Islet precursor cell (in vitro differentiated cells): ENCODE results near the gene GBX2.

Experiments
- DNase-seq: peaks from one replicate; pipeline ENCODE4 v3.0.0-alpha.2; 2018

GBX2 gene

DNA sequence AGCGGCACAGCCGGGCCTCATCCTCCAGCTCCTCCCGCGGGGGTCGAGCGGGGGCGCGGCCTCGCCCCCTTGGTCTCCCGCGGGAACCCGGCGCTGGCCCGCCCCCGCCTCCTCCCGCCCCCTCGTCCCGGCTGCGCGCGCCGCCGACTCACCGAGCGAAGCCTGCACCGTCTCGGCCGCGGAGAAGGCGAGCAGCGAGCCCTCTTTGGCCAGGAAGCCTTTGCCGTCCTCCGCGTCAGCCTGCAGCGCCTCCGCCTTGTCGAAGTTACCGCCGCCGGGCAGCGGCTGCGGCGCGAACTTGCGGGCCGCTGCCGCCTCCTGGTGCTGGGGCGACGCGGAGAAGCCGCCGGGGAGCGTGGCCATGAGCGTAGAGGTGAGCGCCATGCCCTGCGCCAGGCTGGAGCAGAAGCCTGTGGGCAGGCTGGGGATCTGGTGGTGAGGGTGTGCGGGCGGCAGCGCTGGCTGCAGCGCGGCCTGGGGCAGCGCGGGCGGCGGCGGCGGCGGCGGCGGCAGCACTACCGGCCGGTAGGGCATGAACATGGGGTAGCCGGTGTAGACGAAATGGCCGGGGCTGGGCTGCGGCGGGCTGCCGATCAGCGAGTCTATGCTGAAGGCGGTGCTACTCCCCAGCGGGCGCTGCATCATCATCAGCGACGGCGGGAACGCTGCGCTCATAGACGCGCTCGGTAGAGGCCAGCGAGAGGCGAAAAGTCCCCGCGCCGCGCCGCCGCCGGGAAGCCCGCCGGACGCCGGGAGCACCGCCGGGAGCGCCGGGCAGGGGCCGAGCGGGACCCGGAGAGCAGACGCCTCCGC, 683 bp downstream of the GBX2 start:
- peak; percentile 81 for DNase-seq

- peak; percentile 58 for DNase-seq
These were observed 1.3 kb downstream of the GBX2 start for GRCh38 chr2:236166796-236167296.

GRCh38 chr2:236165842-236166795, 2.1 kb downstream of the GBX2 start:
- DNase-seq = peak; percentile 77

GRCh38 chr2:236164925-236165841, 3.0 kb downstream of the GBX2 start:
- no peak for DNase-seq

DNA sequence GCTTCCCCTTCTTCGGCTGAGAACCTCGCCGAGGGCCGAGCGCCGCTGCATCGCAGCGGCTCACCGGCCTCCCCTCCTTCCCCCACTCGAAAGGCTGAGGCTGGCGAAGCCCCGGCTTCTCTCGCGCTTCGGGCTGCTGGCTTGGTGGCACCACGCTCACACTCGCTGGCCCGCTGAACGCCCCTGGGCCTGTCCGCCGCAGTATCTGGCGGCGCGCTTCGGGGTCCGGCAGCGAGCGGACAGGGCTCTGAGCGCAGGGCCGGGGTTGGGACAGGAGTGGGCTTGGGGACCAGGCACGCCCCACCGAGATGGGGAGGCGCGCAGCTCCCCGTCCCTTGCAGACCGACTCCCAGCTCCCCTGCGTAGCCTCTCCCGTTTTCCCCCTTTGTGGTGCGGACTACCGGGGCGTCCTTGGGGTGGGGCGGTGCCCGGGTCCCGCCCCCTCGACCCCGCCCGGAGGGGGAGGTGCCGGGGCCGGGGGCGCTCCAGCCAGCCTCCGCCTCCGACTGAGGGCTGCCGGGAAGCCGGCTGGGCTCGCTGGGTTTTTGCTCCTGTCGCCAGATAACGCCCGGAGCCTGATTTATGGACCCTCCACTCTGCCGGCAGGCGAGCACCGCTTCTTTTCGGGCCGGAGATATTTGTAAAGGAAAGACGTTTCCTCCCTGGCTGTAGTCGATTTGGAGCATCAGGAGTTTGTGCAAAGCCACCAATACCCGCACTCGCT, 3.8 kb downstream of the GBX2 start:
- DNase-seq = peak; percentile 79

GRCh38 chr2:236163471-236164200, 4.5 kb downstream of the GBX2 start:
- peak; percentile 57 for DNase-seq

GRCh38 chr2:236162882-236163470, 5.2 kb downstream of the GBX2 start:
- no peak for DNase-seq

GRCh38 chr2:236162031-236162845, 5.9 kb downstream of the GBX2 start:
- peak; percentile 72 for DNase-seq

- DNase-seq = no peak
These were observed 6.7 kb downstream of the GBX2 start for GRCh38 chr2:236161531-236161930.

- no peak for DNase-seq
These were observed 7.1 kb downstream of the GBX2 start for GRCh38 chr2:236161082-236161462.

- DNase-seq = no peak
These were observed 7.7 kb downstream of the GBX2 start for GRCh38 chr2:236160366-236161081.

DNA sequence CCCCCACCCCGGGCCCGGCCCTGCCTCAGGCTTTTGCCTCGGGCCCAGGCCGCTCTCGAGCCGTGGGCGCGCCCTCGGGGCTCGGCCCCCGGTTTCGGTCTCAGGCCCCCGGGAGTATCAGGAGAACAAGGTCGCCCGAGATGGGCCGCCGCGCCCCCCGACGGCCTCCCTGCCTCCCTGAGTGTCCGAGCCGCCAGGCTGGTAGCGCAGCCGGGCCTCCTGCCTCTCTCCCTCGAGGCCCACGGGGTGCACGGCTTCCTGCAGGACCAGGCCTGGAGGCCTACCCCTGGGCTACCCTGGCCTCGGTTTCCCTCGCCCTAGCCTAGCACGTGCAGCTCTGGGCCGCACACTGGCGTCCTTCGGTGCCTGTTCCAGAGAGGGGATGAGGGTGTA, 8.4 kb downstream of the GBX2 start:
- no peak for DNase-seq

DNA sequence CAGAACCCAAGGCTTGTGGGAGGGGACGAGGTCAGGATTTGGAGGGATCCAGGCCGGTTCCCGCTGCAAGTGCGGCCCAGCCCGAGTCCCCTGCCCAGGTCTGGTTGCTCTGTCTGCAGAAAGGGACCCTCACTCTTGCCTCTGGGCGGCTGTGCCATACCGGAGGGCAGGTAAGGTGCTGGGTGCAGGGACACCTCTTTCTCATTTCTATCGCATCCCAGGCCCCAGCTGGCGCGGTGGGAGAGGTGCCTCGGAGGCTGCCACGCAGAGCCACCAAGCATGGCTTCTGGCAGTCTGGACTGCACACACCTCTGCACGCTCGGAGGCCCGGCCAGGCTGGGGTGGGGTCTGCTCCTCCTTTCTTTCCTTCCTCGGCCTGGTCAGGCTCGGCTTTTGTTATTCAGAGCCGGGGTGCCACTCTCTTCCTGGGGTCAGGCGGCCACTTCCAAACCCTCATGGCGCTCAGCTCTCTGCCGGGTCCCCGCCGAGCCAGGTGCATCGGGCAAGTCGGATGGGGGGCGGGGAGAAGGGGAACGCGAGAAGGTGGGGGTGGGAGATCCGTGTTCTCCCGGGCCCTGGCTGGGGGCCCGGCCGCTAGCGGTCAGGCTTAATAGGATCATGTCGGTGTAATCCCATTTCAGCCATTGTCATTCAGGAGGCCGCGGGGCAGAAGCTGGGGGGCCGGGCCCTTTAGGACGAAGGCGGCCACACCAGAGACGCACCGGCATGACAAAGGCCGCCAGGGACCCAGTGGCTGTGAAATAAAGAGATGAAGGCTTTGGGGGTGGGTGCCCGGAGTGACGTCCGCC, 9.0 kb downstream of the GBX2 start:
- no peak for DNase-seq

GRCh38 chr2:236157815-236158498, 10.2 kb downstream of the GBX2 start:
- no peak for DNase-seq

DNA sequence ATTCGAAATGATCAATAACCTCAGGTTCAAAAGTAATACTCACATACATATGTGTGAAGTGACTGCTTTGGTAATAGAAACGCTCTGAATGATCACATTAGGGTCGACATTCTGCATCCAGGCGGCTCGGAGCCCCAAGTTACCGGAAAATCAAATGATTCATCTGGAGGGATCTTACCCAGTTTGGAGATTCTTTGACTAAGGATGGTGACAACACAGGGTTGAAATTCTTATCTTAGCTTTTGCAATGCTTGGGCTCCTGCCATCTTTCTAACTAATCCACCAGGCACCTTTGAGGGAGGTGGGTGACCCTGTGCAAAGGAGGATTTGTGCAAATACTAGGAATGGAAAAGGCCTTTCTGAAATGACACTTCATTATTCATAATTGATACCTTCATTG, 10.8 kb downstream of the GBX2 start:
- no peak for DNase-seq

GRCh38 chr2:236156860-236157194, 11.4 kb downstream of the GBX2 start:
- DNase-seq = no peak

GRCh38 chr2:236156095-236156859, 11.9 kb downstream of the GBX2 start:
- DNase-seq = no peak
